BLaER1 (cell line): Measurements from ENCODE around the gene DPH5.
"Not testable (repeated sequence)": the region's sequence is repeated elsewhere in the genome, so short reads cannot be mapped to it uniquely, and the experiment has no call there.

Experiments
- H3K27ac ChIP-seq: shearing (Covaris generic); formaldehyde crosslinking; 2 replicates; pipeline ENCODE4 v1.8.1; 2022
- H3K27me3 ChIP-seq: shearing (Covaris generic); formaldehyde crosslinking; 2 replicates; pipeline ENCODE4 v1.8.1; 2022
- H3K36me3 ChIP-seq: shearing (Covaris generic); formaldehyde crosslinking; 2 replicates; pipeline ENCODE4 v1.8.1; 2022
- H3K4me1 ChIP-seq: shearing (Covaris generic); formaldehyde crosslinking; 2 replicates; pipeline ENCODE4 v1.8.1; 2022
- H3K4me2 ChIP-seq: shearing (Covaris generic); formaldehyde crosslinking; 2 replicates; pipeline ENCODE4 v1.8.1; 2022
- H3K4me3 ChIP-seq: shearing (Covaris generic); formaldehyde crosslinking; 2 replicates; pipeline ENCODE4 v1.8.1; 2022
- H3K9ac ChIP-seq: shearing (Covaris generic); formaldehyde crosslinking; 2 replicates; pipeline ENCODE4 v1.8.1; 2022
- H3K9me3 ChIP-seq: shearing (Covaris generic); formaldehyde crosslinking; 2 replicates; pipeline ENCODE4 v1.8.1; 2022
- H4K20me1 ChIP-seq: shearing (Covaris generic); formaldehyde crosslinking; 2 replicates; pipeline ENCODE4 v1.8.1; 2022
- Cebpa-rat ChIP-seq: shearing (Covaris generic); IDR thresholded peaks from 2 replicates; pipeline ENCODE4 v1.8.1; 2022

The DPH5 gene

DNA sequence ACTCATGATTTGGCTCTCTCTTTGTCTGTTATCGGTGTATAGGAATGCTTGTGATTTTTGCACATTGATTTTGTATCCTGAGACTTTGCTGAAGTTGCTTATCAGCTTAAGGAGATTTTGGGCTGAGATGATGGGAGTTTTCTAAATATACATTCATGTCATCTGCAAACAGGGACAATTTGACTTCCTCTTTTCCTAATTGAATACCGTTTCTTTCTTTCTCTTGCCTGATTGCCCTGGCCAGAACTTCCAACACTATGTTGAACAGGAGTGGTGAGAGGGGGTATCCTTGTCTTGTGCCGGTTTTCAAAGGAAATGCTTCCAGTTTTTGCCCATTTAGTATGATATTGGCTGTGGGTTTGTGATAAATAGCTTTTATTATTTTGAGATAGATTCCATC lies 79.5 kb downstream of the DPH5 start:
- not testable (repeated sequence) for H3K4me1 ChIP-seq, H3K27me3 ChIP-seq, H3K9ac ChIP-seq, H3K4me2 ChIP-seq, H4K20me1 ChIP-seq, H3K27ac ChIP-seq, H3K4me3 ChIP-seq
- Histone ChIP-seq H3K36me3 (peaks cover 80% of the 10 kb centered on the region), H3K9me3 (peaks cover 25% of the 10 kb centered on the region)

DNA sequence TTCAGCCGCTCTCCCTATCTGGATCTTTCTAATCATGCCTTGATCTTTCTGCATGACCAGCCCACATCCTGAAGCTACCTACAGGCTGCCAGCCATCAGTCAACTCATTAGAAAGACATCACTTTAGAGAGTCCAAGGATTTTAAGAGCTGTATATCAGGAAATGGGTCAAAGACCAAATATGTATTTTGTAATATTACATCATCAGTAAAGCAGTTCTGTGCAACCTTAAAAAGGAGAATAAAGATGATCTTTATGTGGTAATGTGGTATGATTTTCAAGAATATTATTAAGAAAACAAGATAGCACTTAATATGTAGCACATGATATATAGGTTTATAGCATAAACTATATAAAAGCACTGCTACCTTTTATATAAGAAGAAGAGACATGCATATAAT lies 82.1 kb downstream of the DPH5 start:
- Histone ChIP-seq H3K36me3 (peaks cover 67% of the 10 kb centered on the region), H3K9me3 (peaks cover 22% of the 10 kb centered on the region), H3K4me2 (no peak overlapping the region), H3K27ac (no peak overlapping the region), H3K9ac (no peak overlapping the region), H4K20me1 (no peaks in the 10 kb centered on the region), H3K27me3 (no peaks in the 10 kb centered on the region), H3K4me1 (no peaks in the 10 kb centered on the region), H3K4me3 (no peak overlapping the region)
- TF ChIP-seq Cebpa-rat: no peak

DNA sequence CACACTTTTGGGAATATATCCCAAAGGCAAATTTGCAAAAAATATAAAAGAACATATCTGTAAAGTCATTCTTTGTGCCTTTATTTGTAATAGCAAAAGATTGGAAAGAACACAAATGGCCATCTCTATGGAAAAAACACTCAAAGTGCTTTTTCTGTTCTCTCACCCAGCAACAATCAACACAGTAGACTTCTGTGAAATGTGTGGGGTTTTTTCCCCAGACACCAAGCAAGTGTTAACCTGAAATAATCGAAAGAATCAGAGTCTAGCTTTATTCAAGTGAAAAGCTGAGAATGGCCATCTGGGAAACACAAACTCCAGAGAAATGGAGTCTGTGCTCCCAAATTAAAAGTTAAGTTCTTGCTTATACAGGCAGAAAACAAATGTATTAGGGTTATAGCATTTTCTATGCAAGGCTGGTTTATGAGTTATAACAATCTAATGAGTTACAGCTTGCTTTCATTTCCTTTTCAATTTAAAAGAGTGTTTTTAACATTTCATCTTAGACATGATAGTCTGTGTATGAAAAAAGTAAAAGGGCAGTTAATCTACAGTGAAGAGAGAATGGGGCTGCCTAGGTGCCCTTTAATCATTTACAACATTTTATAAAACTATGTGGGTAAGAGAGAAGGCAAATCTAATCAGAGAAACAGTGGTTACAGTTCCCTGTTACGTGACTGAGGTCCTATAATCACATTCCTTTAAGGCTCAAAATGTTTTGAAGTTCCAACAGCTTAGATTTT lies 83.1 kb downstream of the DPH5 start:
- Histone ChIP-seq H3K9me3 (peaks cover 12% of the 10 kb centered on the region), H3K9ac (no peak overlapping the region), H3K4me2 (no peak overlapping the region), H3K4me1 (no peaks in the 10 kb centered on the region), H3K27me3 (no peaks in the 10 kb centered on the region), H3K36me3 (peaks cover 67% of the 10 kb centered on the region), H4K20me1 (no peaks in the 10 kb centered on the region), H3K27ac (no peak overlapping the region), H3K4me3 (no peak overlapping the region)
- TF ChIP-seq Cebpa-rat: no peak

DNA sequence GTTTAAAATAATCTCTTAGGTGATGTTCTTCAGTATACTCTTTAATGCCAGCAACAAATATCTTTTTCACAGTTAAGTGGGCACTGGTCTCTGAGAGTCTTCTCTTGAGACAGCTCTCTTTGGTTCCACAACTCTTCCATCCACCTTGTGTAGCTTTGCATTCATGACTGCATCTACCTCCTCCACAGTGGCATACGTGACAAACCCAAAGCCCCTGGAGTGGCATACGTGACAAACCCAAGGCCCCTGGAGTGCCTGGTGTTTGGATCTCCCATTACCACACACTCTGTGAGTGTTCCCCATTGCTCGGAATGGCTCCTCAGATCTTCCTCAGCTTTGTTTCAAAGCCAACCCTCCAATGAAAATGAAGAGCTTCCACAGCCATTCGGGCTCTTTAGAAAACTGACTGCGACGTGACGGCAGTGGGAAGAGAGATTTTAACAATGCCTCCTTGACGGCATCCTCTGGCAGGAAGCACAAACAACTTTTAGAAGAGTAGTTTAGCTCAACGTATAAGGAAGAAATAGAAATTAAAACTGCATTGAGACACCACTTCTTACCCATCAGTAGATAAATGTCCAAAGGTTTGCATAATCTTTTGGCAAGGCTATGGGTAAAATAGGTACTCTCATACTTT lies 83.9 kb downstream of the DPH5 start:
- Histone ChIP-seq H4K20me1 (no peaks in the 10 kb centered on the region), H3K36me3 (peaks cover 64% of the 10 kb centered on the region), H3K4me1 (no peaks in the 10 kb centered on the region), H3K4me2 (no peak overlapping the region), H3K9ac (no peak overlapping the region), H3K9me3 (peaks cover 4% of the 10 kb centered on the region), H3K27ac (no peak overlapping the region), H3K27me3 (no peaks in the 10 kb centered on the region), H3K4me3 (no peak overlapping the region)
- no peak for TF ChIP-seq Cebpa-rat

DNA sequence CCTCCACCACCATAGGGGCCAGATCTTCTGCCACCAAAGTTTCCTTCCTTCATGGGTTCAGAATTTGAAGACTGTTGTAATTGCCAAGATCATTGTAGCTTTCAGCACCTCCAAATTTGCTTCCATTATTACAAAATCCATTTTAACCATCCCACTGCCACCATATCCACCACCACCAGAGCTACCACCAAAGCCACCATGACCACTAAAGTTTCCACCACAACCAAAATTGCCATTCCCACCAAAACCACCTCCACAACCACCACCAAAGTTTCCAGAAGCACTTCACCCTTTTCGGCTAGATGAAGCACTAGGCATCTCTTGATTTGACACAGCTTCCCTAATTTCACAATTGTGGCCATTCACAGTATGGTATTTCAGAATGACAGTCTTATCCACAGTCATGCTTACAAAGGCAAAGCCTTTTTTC lies 84.5 kb downstream of the DPH5 start:
- Histone ChIP-seq H3K9me3 (no peaks in the 10 kb centered on the region), H3K4me1 (no peaks in the 10 kb centered on the region), H3K27me3 (no peaks in the 10 kb centered on the region), H3K36me3 (peaks cover 67% of the 10 kb centered on the region), H4K20me1 (no peaks in the 10 kb centered on the region), H3K9ac (no peak overlapping the region), H3K4me3 (no peak overlapping the region), H3K27ac (no peak overlapping the region), H3K4me2 (no peak overlapping the region)
- TF ChIP-seq Cebpa-rat: no peak
